Mucosa of descending colon (tissue), 3 donors: Measurements from ENCODE around the gene DHPS. TPM values are rescaled to one million over a fixed set of nuclear protein-coding genes. Genes with fewer than 3 reads are reported as not detected.

Experiments
- ATAC-seq: fragments of 200-7000 bp; cut with Tn5 transposase; one replicate; pipeline ENCODE4 v1.9.1; 2020; ENCODE audit warnings: mild to moderate bottlenecking, moderate library complexity
- DNase-seq, 3 donors: peaks; one replicate each; pipeline ENCODE4 v3.0.0-alpha.2; 2020
- H3K36me3 ChIP-seq: fragments of 200-600 bp; one replicate; pipeline ENCODE4 v1.8.0; 2021; ENCODE audit warnings: low read depth, mild to moderate bottlenecking
- H3K4me1 ChIP-seq: fragments of 200-600 bp; one replicate; pipeline ENCODE4 v1.8.0; 2021; ENCODE audit warnings: low read depth, mild to moderate bottlenecking
- H3K4me3 ChIP-seq: fragments of 200-600 bp; one replicate; pipeline ENCODE4 v1.8.0; 2021; ENCODE audit warnings: mild to moderate bottlenecking
- H3K9me3 ChIP-seq: fragments of 200-600 bp; one replicate; pipeline ENCODE4 v1.8.0; 2021; ENCODE audit warnings: mild to moderate bottlenecking
- intact Hi-C, 2 donors: fragments of 100-400 bp; cut with DNase I in 1 of 2; cut with micrococcal nuclease in 1 of 2; formaldehyde crosslinking; loops; one replicate each; pipeline versions ENCODE4 v1.11.0 to v1.11.1; 2022; cut with DNase I, micrococcal nuclease
- total RNA-seq, 3 donors: library from RNA; stranded (reverse); fragmentation: NEBNext Ultra II Directional in 2 of 3; extraction: Animal tissue kit (Norgen Biotek cat#: 25700) in 2 of 3; gene quantifications; one replicate each; pipeline versions ENCODE4 v1.2.1 to v1.2.4, GENCODE V29; 2021 to 2023
- TF ChIP-seq, protein P1 (sequence below): fragments of 200-600 bp; IDR thresholded peaks from one replicate; pipeline ENCODE4 v1.8.0; 2022; ENCODE audit warnings: antibody characterized with exemption, mild to moderate bottlenecking
- donor health status: DM: no; HTN: no; CAD: no; lungs with moderate emphysema.
- donor health status: DM: no; HTN: no; CAD: no.
- donor health status: DM: no; HTN: yes; CAD: no.

Gene DHPS
- total RNA-seq, 3 donors from 2014 or later, result 71.4 to 91.4 (median 88.9) TPM

DNA sequence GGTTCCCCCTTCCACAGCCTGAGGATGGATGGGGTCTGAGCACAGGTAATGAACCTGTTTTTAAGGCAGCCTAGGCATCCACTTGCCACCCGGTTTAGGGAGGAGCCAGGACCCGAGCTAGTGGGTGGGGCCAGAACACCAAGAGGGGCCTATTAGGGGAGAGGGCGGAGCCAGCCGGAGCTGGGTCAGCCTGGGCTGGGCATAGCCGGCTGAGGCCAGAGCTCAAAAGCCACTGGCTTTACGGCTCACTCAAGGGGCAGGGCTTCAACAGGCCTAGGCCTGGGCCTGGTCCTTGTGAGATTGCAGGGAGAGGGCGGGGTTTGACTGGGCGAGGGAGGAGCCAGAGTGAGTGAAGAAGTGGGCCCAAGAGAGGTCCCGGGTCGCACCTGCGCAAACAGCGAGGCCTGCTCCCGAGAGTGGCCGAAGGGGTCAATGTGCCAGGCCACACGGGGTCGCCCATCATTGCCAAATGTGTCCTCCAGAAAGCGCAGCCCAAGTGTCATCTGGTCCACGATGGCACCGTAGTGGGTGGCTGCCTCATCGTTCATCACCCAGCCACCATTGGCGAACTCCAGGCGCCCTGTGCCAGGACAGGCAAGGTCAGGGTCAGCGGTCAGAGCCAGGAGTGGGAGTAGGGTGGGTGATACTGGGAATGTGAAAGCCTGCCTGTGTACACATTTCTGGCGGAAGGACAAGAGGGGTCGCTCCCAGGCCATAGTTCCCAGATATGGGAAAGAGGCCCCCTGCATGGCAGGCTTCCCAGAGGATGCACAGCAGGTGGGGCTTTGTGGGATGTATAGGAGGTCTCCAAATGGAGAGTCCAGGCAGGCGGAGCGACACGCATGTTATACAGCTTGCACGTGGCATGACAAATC lies 17.0 kb downstream of the DHPS start:
- Histone ChIP-seq H3K9me3 (no peaks in the 10 kb centered on the region), H3K4me1 (peaks cover 25% of the 10 kb centered on the region), H3K4me3 (no peak overlapping the region), H3K36me3 (no peaks in the 10 kb centered on the region)
- peak; percentile 29 for ATAC-seq
- peak in 2 of 3 donors; percentile 55 to 67 for DNase-seq
- intact Hi-C loops, result no loop called here
- TF ChIP-seq, protein P1, sequence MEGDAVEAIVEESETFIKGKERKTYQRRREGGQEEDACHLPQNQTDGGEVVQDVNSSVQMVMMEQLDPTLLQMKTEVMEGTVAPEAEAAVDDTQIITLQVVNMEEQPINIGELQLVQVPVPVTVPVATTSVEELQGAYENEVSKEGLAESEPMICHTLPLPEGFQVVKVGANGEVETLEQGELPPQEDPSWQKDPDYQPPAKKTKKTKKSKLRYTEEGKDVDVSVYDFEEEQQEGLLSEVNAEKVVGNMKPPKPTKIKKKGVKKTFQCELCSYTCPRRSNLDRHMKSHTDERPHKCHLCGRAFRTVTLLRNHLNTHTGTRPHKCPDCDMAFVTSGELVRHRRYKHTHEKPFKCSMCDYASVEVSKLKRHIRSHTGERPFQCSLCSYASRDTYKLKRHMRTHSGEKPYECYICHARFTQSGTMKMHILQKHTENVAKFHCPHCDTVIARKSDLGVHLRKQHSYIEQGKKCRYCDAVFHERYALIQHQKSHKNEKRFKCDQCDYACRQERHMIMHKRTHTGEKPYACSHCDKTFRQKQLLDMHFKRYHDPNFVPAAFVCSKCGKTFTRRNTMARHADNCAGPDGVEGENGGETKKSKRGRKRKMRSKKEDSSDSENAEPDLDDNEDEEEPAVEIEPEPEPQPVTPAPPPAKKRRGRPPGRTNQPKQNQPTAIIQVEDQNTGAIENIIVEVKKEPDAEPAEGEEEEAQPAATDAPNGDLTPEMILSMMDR, result no peak

DNA sequence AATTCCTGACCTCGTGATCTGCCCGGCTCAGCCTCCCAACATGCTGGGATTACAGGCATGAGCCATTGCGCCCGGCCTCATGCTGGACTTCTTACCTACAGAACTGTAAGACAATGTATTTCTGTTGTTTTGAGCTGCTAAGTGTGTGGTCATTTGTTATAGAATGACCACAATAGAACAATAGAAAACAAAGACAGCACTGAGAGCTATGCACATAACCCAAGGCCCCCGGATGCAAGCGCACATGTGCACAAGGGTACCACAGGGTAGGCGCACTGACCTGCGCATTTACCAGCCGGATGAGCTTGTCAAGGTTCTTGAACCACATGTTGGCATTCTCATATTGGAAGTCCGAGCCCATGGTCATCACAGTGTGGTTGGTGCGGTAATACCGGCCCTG lies 20.7 kb downstream of the DHPS start:
- DNase-seq, result no peak
- intact Hi-C loops, result no loop called here
- no peaks in the 10 kb centered on the region for H3K9me3 ChIP-seq
- H3K4me3 ChIP-seq, result no peak overlapping the region
- TF ChIP-seq, protein P1, result no peak
- H3K4me1 ChIP-seq, result peaks cover 6% of the 10 kb centered on the region
- H3K36me3 ChIP-seq, result no peaks in the 10 kb centered on the region
- ATAC-seq, result no peak

DNA sequence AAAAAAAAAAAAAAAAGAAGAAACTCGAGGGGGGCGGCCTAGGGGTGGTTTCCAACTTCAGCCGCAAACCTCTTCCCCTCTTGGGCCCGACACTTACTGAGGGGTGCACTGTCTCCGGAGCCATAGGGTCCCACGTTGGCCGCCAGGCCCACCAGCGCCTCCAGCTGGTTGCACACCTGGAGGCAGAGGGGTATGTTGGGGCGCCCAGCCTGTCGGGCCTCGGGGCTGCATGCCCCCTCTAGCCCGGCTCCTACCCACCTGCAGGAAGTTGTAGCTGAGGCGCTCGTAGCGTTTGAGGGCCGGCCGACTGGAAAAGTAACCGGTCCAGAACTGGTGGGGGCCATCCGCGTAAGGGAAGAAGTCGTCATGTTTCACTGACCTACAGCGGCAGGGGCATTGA lies 23.7 kb downstream of the DHPS start:
- no peaks in the 10 kb centered on the region for H3K36me3 ChIP-seq
- intact Hi-C loops, result no loop called here
- DNase-seq (no peak), ATAC-seq (no peak)
- TF ChIP-seq, protein P1, result no peak
- H3K4me1 ChIP-seq, result no peaks in the 10 kb centered on the region
- H3K9me3 ChIP-seq, result no peaks in the 10 kb centered on the region
- H3K4me3 ChIP-seq, result no peak overlapping the region

DNA sequence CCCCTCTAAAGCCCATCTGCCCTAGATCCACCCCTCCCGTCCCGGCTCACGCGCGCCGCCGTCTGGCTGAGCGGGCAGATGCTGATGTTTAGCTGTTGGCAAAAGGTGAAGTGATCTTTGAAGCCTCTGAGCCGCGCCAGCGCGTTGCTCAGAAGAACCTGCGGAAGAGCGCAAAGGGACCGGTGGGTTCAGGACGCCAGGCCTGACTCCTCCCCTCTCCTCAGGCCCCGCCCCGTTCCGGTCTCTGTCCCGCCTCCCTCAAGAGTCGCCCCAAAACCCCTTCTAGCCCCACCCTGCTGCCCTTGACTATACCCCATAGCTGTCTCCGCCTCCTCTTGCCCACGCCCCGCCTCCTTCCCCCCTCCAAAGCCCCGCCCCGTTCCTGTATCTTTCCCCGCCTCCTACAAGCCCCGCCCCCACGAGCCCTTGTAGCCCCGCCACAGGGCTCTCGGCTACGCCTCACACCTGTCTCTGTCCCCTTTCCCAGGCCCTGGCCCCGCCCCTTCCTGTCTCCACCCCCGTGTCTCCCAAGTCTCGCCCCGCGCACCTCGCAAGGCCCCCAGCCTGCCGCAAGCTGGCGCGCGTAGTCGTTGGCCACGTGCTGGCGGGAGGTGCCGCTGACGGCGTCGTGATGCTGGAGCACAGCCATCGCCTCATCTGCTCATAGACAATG lies 24.6 kb downstream of the DHPS start:
- TF ChIP-seq, protein P1, result no peak
- Histone ChIP-seq H3K4me3 (no peak overlapping the region), H3K9me3 (no peaks in the 10 kb centered on the region), H3K4me1 (no peaks in the 10 kb centered on the region), H3K36me3 (no peaks in the 10 kb centered on the region)
- intact Hi-C loops, result no loop called here
- ATAC-seq, result no peak
- DNase-seq, result no peak

DNA sequence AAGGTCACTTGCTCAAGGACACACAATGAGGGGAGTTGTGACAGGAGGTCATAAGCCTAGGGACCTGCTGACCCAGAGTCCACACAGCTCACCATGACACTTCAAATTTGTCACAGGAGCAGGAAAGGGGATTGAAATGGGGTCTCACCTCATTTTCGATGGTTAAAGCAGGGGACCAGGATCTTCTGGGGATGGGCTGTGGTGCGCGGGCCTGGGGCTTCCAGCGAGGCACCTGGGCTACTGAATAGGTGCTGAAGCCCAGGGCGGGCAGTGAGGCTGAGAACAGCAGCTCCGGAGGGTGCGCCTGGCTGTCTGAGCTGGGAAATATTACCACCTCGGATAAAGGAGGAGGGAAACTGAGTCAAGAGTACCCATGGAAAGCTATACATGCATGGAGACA lies 26.1 kb downstream of the DHPS start:
- H3K36me3 ChIP-seq, result no peaks in the 10 kb centered on the region
- ATAC-seq, result no peak

More for the DNA sequence above, 26.1 kb downstream of the DHPS start:
- intact Hi-C loops, result no loop called here
- TF ChIP-seq, protein P1, result no peak
- H3K4me1 ChIP-seq, result no peaks in the 10 kb centered on the region
- no peak overlapping the region for H3K4me3 ChIP-seq
- no peaks in the 10 kb centered on the region for H3K9me3 ChIP-seq
- DNase-seq, result no peak
